Subcutaneous adipose tissue (tissue), 4 donors: ENCODE data around the gene PRDM16. TPM values are rescaled to one million over a fixed set of nuclear protein-coding genes. Genes with fewer than 3 reads are reported as not detected.

Experiments used
- total RNA-seq, 4 donors: library from RNA; depleted of rRNA; stranded (reverse); fragments of >200 nt; gene quantifications; one replicate each; pipeline ENCODE4 v1.1.0, GENCODE V29; 2016
- TF ChIP-seq, protein P1 (sequence below): fragments of 450-650 bp; IDR thresholded peaks from one replicate; pipeline ENCODE4 v1.5.1; 2016; ENCODE audit warnings: low read depth, mild to moderate bottlenecking, control low read depth, antibody characterized with exemption, moderate library complexity

The PRDM16 gene
- total RNA-seq, 4 donors from 2014 or later = 0.82 to 1.7 (median 1.1) TPM

DNA sequence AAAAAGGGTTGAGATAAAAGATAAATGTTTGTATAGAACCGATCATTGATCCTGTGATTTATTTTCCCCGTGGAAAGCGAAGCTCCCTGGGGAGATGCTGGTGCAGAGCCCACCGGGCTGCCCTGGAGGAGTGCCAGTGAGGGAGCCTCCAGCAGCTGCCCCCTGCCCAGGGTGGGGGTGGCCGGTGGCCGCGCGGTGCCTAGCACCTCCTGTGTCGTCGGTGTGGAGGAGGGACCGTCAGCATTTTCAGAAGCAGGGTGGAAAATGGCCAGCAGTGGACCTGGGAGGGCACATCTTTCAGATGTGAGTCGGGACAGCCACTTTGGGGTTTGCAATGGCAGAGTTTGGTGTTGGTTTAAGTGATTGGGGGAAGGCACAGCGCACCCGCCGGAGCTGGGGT lies 164.0 kb downstream of the PRDM16 start:
- TF ChIP-seq, protein P1, sequence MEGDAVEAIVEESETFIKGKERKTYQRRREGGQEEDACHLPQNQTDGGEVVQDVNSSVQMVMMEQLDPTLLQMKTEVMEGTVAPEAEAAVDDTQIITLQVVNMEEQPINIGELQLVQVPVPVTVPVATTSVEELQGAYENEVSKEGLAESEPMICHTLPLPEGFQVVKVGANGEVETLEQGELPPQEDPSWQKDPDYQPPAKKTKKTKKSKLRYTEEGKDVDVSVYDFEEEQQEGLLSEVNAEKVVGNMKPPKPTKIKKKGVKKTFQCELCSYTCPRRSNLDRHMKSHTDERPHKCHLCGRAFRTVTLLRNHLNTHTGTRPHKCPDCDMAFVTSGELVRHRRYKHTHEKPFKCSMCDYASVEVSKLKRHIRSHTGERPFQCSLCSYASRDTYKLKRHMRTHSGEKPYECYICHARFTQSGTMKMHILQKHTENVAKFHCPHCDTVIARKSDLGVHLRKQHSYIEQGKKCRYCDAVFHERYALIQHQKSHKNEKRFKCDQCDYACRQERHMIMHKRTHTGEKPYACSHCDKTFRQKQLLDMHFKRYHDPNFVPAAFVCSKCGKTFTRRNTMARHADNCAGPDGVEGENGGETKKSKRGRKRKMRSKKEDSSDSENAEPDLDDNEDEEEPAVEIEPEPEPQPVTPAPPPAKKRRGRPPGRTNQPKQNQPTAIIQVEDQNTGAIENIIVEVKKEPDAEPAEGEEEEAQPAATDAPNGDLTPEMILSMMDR = no peak

DNA sequence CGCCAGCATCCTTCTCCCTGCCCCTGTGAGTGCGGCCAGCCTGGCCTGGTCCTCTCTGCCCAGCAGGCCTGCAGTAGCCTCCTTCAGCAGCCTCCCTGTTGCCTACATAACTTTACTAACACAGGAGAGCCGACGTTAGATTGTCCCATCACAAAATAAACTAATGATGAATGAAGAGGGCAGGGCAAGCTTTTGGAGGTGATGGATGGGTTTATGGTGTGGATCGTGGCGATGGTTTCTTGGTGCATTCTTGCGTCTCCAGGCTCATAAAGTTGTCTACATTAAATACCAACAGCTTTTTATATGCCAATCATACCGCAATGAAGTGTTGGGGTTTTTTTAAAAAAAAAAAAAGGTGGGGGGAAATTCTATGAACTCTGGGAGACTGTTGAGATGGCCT lies 164.5 kb downstream of the PRDM16 start:
- TF ChIP-seq, protein P1 = no peak

DNA sequence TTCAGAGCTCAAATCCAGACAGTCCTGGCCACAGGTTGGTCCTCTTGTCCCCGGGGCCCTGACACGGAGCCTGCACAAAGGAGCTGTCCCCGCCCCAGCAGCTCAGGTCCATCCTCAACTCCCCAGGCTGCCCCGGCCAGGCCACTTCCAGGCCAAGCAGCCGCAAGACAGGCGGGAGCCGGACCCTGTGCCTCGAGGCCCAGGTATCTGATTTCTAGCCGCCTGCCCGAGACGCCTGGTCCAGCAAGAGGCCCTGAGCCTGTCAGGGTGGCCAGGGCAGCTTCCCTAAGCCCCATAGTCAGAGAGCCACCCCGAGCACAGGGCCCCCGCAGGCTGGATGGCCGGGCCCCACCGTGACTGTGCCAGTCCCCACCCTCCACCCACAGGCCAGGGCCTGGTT lies 165.3 kb downstream of the PRDM16 start:
- TF ChIP-seq, protein P1 = no peak

DNA sequence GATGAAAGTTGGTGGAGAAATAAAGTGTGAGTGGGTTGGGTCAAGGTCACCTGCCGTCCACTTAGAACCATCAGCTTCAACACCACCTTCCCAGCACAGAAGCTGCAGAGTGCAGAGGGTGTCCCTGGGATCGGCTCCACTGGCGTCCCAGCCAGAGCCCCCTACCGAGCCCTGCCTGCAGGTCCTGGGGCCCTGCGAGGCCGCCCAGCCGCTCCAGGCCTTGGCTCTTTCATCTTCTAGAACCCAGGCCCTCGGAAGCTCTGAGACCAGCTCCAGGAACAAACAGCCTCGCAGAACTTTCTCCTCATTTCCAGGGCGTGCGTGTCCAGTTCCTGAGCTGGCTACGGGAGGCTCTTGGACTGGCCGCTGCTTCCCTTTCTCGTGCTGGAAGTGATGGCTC lies 166.0 kb downstream of the PRDM16 start:
- TF ChIP-seq, protein P1 = no peak

DNA sequence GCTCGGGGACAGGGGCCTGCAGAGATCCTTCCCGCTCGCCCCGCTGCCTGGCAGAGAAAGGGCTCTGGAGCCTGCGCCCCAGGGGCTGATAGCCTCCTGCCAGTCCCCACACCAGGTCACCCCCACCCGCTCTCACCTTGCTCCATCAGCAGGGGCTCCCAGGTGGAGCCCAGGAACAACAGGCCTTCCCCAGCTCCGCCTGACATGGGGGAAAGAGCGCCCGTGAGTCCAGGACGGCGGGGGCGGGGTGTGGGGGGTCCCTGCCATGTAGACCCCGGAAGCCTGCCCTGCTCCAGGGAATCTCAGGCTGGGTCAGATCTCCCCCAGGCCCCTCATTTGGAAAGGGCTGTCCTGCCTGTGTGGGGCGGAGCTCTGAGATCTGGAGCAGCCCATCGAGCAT lies 166.5 kb downstream of the PRDM16 start:
- TF ChIP-seq, protein P1 = no peak

DNA sequence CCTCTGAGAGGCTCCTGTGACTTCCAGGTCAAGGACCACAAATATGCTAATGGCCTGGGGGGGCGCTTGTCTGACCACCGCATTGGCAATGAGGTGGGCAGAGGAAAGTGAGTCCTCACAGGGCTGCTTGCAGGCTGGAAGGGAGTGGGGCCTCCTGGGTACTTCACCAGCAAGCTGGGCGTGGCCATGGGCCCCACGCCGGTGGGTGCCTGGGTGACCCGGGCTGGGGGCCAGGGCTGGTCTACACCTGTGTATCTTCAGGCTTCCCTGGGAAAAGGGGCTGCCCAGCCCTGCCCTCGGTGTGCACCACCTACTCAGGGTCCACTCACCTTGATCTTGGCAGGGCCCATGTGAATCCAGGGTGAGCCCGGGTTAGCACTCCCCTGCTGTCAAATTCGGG lies 167.4 kb downstream of the PRDM16 start:
- TF ChIP-seq, protein P1 = no peak

DNA sequence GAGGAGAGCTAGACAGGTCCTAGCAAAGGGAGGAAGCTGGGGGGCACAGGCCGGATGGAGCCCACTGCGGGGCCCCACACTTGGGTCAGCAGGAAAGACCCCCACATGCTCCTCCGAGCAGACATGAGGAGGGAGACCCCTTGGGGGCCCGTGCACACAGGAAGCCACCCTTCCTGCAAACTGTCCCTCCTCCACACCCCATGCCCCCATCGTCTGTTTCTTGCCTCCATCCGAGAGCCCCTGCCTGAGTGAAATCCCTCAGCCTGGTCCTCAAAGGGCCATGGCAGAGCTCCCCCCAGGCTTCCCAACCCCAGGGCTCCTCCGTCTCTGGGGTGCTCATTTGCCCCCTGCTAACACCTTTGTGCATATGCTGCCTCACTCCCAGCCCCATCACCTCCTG lies 168.0 kb downstream of the PRDM16 start:
- TF ChIP-seq, protein P1 = no peak
